IMR-90 (cell line): ENCODE results near the gene GUCA1C. TPM values are rescaled to one million over a fixed set of nuclear protein-coding genes. Genes with fewer than 3 reads are reported as not detected.

Source experiments
- ATAC-seq: fragments of 200-7000 bp; cut with Tn5 transposase; 2 replicates; pipeline ENCODE4 v1.9.1; 2020; ENCODE audit warnings: low read depth, mild to moderate bottlenecking, moderate library complexity
- BruUV-seq: library from RNA; stranded (reverse); fragments of 400-500 nt; replicated peaks from 2 replicates; lab custom pipeline; 2021; lab: Mats Ljungman, UMichigan
- CTCF ChIA-PET: fragments of 300-600 bp; formaldehyde crosslinking; extraction: SDS; loops from one replicate; lab custom pipeline; 2021; ENCODE audit warnings: antibody characterized with exemption; lab: Yijun Ruan, JAX
- POLR2A ChIA-PET: fragments of 300-600 bp; sonication (Branson Sonifier 250); formaldehyde crosslinking; loops from one replicate; lab custom pipeline; 2022; ENCODE audit warnings: antibody characterized with exemption; ENCODE audit not compliant: unreplicated experiment; lab: Charles Lee
- DNase-seq: peaks from one replicate; pipeline ENCODE4 v3.0.0; 2013
- H2AFZ ChIP-seq: replicated peaks from 2 replicates; pipeline ENCODE3; 2013; ENCODE audit warnings: low read length, mild to moderate bottlenecking; ENCODE audit not compliant: poor library complexity
- H2AK5ac ChIP-seq: 2 replicates; pipeline ENCODE4 v1.6.1; 2013; ENCODE audit warnings: low read depth, low read length, inconsistent platforms
- H2AK9ac ChIP-seq: replicated peaks from 2 replicates; pipeline ENCODE3; 2013; ENCODE audit warnings: mild to moderate bottlenecking, low read depth, low read length, moderate library complexity; ENCODE audit not compliant: poor library complexity
- H2BK120ac ChIP-seq: 2 replicates; pipeline ENCODE4 v1.6.1; 2013; ENCODE audit warnings: low read depth, low read length, inconsistent platforms
- H2BK15ac ChIP-seq: 3 replicates; pipeline ENCODE4 v1.6.1; 2013; ENCODE audit warnings: low read depth, low read length, inconsistent platforms
- H2BK20ac ChIP-seq: 2 replicates; pipeline ENCODE4 v1.6.1; 2013; ENCODE audit warnings: low read depth, mild to moderate bottlenecking, inconsistent platforms, low read length, moderate library complexity
- H2BK5ac ChIP-seq: 2 replicates; pipeline ENCODE4 v1.6.1; 2013; ENCODE audit warnings: mild to moderate bottlenecking, low read depth, low read length, inconsistent platforms; ENCODE audit not compliant: poor library complexity, severe bottlenecking
- H3K14ac ChIP-seq: replicated peaks from 2 replicates; pipeline ENCODE4 v1.6.1; 2013; ENCODE audit warnings: low read depth, low read length, inconsistent platforms
- H3K18ac ChIP-seq: 2 replicates; pipeline ENCODE4 v1.6.1; 2013; ENCODE audit warnings: low read depth, low read length, control low read depth
- H3K23ac ChIP-seq: 2 replicates; pipeline ENCODE4 v1.6.1; 2013; ENCODE audit warnings: low read depth, low read length, inconsistent platforms
- H3K27ac ChIP-seq: 2 replicates; pipeline ENCODE4 v1.5.1; 2013; ENCODE audit warnings: mild to moderate bottlenecking, control low read depth, low read length; ENCODE audit not compliant: insufficient read depth
- H3K27me3 ChIP-seq: 2 replicates; pipeline ENCODE4 v1.6.1; 2013; ENCODE audit warnings: low read length; ENCODE audit not compliant: control insufficient read depth, insufficient read depth
- H3K36me3 ChIP-seq: 2 replicates; pipeline ENCODE4 v1.6.1; 2013; ENCODE audit warnings: low read length, mixed read lengths; ENCODE audit not compliant: control insufficient read depth, insufficient read depth
- H3K4ac ChIP-seq: 2 replicates; pipeline ENCODE4 v1.6.1; 2013; ENCODE audit warnings: low read depth, low read length, inconsistent platforms
- H3K4me1 ChIP-seq: 2 replicates; pipeline ENCODE4 v1.6.1; 2013; ENCODE audit warnings: low read length, mixed read lengths; ENCODE audit not compliant: control insufficient read depth, insufficient read depth
- H3K4me2 ChIP-seq: 2 replicates; pipeline ENCODE4 v1.6.1; 2013; ENCODE audit warnings: low read depth, mild to moderate bottlenecking, control low read depth, low read length, moderate library complexity
- H3K4me3 ChIP-seq: 2 replicates; pipeline ENCODE4 v1.5.1; 2013; ENCODE audit warnings: low read depth, mild to moderate bottlenecking, control low read depth, low read length, moderate library complexity; ENCODE audit not compliant: insufficient read depth
- H3K56ac ChIP-seq: 2 replicates; pipeline ENCODE4 v1.6.1; 2013; ENCODE audit warnings: low read length, inconsistent platforms; ENCODE audit not compliant: insufficient read depth; ENCODE audit errors: extremely low read depth
- H3K79me1 ChIP-seq, 2 experiments: 2 replicates each; pipeline ENCODE4 v1.6.1; 2013; ENCODE audit warnings: low read length in 2 of 2, inconsistent platforms in 1 of 2, low read depth in 1 of 2
- H3K9ac ChIP-seq: 2 replicates; pipeline ENCODE4 v1.6.1; 2013; ENCODE audit warnings: low read depth, low read length, control low read depth
- H3K9me1 ChIP-seq: 2 replicates; pipeline ENCODE4 v1.6.1; 2013; ENCODE audit warnings: low read length, inconsistent platforms; ENCODE audit not compliant: insufficient read depth
- H3K9me3 ChIP-seq: 2 replicates; pipeline ENCODE4 v1.6.1; 2013; ENCODE audit warnings: low read length; ENCODE audit not compliant: control insufficient read depth, insufficient read depth
- H4K20me1 ChIP-seq: 2 replicates; pipeline ENCODE4 v1.6.1; 2013; ENCODE audit warnings: low read length, inconsistent platforms; ENCODE audit not compliant: insufficient read depth
- H4K5ac ChIP-seq: 2 replicates; pipeline ENCODE4 v1.6.1; 2013; ENCODE audit warnings: mild to moderate bottlenecking, low read depth, low read length, control low read depth
- H4K8ac ChIP-seq, 2 experiments: 2 replicates each; pipeline ENCODE4 v1.6.1; 2013; ENCODE audit warnings: low read depth in 2 of 2, low read length in 2 of 2, control low read depth in 1 of 2, inconsistent platforms in 1 of 2
- H4K91ac ChIP-seq: 2 replicates; pipeline ENCODE4 v1.6.1; 2013; ENCODE audit warnings: low read depth, low read length, inconsistent platforms; ENCODE audit not compliant: insufficient read depth
- BHLHE40 ChIP-seq: fragments of 150-350 bp; IDR thresholded peaks from 2 replicates; pipeline ENCODE4 v1.6.1; 2016; ENCODE audit warnings: mild to moderate bottlenecking, low read depth, low read length
- CEBPB ChIP-seq: IDR thresholded peaks from 2 replicates; pipeline ENCODE4 v1.6.1; 2012; ENCODE audit warnings: low read depth, low read length, improper control_type of control experiment
- CHD1 ChIP-seq: IDR thresholded peaks from 2 replicates; pipeline ENCODE4 v1.6.1; 2012; ENCODE audit warnings: low read depth, low read length, improper control_type of control experiment
- FOS ChIP-seq: fragments of 150-350 bp; IDR thresholded peaks from 2 replicates; pipeline ENCODE4 v1.6.1; 2016; ENCODE audit warnings: low read depth, low read length
- MAFK ChIP-seq: IDR thresholded peaks from 2 replicates; pipeline ENCODE4 v1.6.1; 2012; ENCODE audit warnings: low read depth, low read length, improper control_type of control experiment
- MAZ ChIP-seq: IDR thresholded peaks from 2 replicates; pipeline ENCODE4 v1.6.1; 2012; ENCODE audit warnings: low read depth, mild to moderate bottlenecking, low read length, improper control_type of control experiment, moderate library complexity, borderline replicate concordance
- MXI1 ChIP-seq: IDR thresholded peaks from 2 replicates; pipeline ENCODE4 v1.6.1; 2012; ENCODE audit warnings: low read depth, mild to moderate bottlenecking, low read length, moderate library complexity, borderline replicate concordance
- NFE2L2 ChIP-seq: fragments of 150-350 bp; IDR thresholded peaks from 2 replicates; pipeline ENCODE4 v1.6.1; 2016; ENCODE audit warnings: low read depth, mild to moderate bottlenecking, low read length
- POLR2A ChIP-seq: IDR thresholded peaks from 2 replicates; pipeline ENCODE4 v1.6.1; 2012; ENCODE audit warnings: mild to moderate bottlenecking, low read depth, low read length
- RAD21 ChIP-seq: IDR thresholded peaks from 2 replicates; pipeline ENCODE4 v1.6.1; 2012; ENCODE audit warnings: low read length, improper control_type of control experiment
- RCOR1 ChIP-seq: IDR thresholded peaks from 2 replicates; pipeline ENCODE4 v1.6.1; 2012; ENCODE audit warnings: mild to moderate bottlenecking, low read length, improper control_type of control experiment; ENCODE audit not compliant: insufficient replicate concordance
- RFX5 ChIP-seq: IDR thresholded peaks from 2 replicates; pipeline ENCODE4 v1.8.0; 2012; ENCODE audit warnings: low read depth, mild to moderate bottlenecking, low read length, moderate library complexity
- SMC3 ChIP-seq: fragments of 150-350 bp; IDR thresholded peaks from 2 replicates; pipeline ENCODE4 v1.6.1; 2016; ENCODE audit warnings: low read depth, mild to moderate bottlenecking, antibody characterized with exemption, low read length, moderate library complexity
- dilution Hi-C: fragments of 300-500 bp; cut with HindIII; formaldehyde crosslinking; loops from one replicate; pipeline ENCODE4 v1.14.3; 2018; ENCODE audit warnings: low sequenced_read_pairs; ENCODE audit not compliant: unreplicated experiment
- in situ Hi-C: fragments of 300-500 bp; cut with MboI; formaldehyde crosslinking; loops from 3 replicates; pipeline ENCODE4 v1.14.3; 2019; ENCODE audit warnings: low sequenced_read_pairs, inconsistent platforms, mixed read lengths
- intact Hi-C: fragments of 100-400 bp; cut with micrococcal nuclease; formaldehyde crosslinking; loops from 2 replicates; pipeline ENCODE4 v1.10.0; 2022
- polyA plus RNA-seq, 3 experiments: library from polyadenylated mRNA; depleted of rRNA; stranded (reverse); fragments of >200 nt; gene quantifications; 2 replicates each; pipeline ENCODE4 v1.2.3, GENCODE V29; 2012; ENCODE audit warnings: low replicate concordance in 1 of 3
- total RNA-seq: library from RNA; depleted of rRNA; stranded (reverse); fragments of >200 nt; gene quantifications from 2 replicates; pipeline ENCODE4 v1.2.3, GENCODE V29; 2012
- TF ChIP-seq, protein P1 (sequence below): fragments of 150-350 bp; IDR thresholded peaks from 2 replicates; pipeline ENCODE4 v1.6.1; 2016; ENCODE audit warnings: low read depth, mild to moderate bottlenecking, low read length, moderate library complexity, borderline replicate concordance
- TF ChIP-seq, protein P2 (sequence below): fragments of 150-350 bp; IDR thresholded peaks from 2 replicates; pipeline ENCODE4 v1.6.1; 2017; ENCODE audit warnings: mild to moderate bottlenecking, antibody characterized with exemption, low read length, low read depth
- TF ChIP-seq, protein P3 (sequence below): conservative IDR thresholded peaks from 2 replicates; pipeline ENCODE4 v1.5.1; 2012; ENCODE audit warnings: mild to moderate bottlenecking, low read depth, low read length, improper control_type of control experiment

GUCA1C gene
- total and polyA plus RNA-seq, 2 of the 4 experiments (the other 2 are of a cell fraction): not detected

DNA sequence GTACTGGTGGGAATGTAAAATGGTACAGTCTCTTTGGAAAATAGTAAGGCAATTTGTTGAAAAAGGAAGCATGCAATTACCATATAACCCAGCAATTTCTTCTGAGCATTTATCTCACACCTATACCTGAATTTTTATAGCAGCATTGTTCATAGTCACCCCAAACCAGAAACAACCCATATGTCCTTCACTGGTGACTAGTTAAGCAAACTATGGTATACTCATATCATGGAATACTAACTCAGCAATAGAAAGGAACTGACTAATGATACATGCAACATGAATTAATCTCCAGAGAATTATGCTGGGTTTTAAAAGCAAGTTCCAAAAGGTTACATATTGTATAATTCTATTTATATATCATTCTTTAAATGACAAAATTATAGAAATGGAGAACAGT is 70.9 kb downstream of the GUCA1C start:
- no peak overlapping the region for H4K5ac ChIP-seq
- in situ Hi-C loops (loop anchor here (25.0 kb wide), 1 partner anchor 95 kb away; no protein-coding TSS in a partner anchor), intact Hi-C loops (no loop called here), dilution Hi-C loops (no loop called here)
- no peaks in the 10 kb centered on the region for H3K36me3 ChIP-seq
- ChIA-PET CTCF (no interaction called here), POLR2A (no interaction called here)
- no peak overlapping the region for H3K14ac ChIP-seq
- no peaks in the 10 kb centered on the region for H3K9me1 ChIP-seq
- no peak overlapping the region for H2AK5ac ChIP-seq
- no peak overlapping the region for H3K4me3 ChIP-seq
- no peaks in the 10 kb centered on the region for H3K4me1 ChIP-seq
- H2BK15ac ChIP-seq: no peak overlapping the region
- no peaks in the 10 kb centered on the region for H4K20me1 ChIP-seq
- H2BK5ac ChIP-seq: no peak overlapping the region
- H3K9me3 ChIP-seq: no peaks in the 10 kb centered on the region
- no peak overlapping the region for H3K9ac ChIP-seq
- H3K4ac ChIP-seq: no peak overlapping the region
- no peak overlapping the region for H2BK120ac ChIP-seq
- H3K79me1 ChIP-seq: no peaks in the 10 kb centered on the region
- ATAC-seq (no peak), DNase-seq (no peak)
- no peak overlapping the region for H3K4me2 ChIP-seq
- H3K27me3 ChIP-seq: no peaks in the 10 kb centered on the region
- no TSS peak for BruUV-seq
- no peak overlapping the region for H3K27ac ChIP-seq
- H3K56ac ChIP-seq: no peak overlapping the region
- no peak overlapping the region for H3K23ac ChIP-seq
- H2BK20ac ChIP-seq: no peak overlapping the region
- no peak overlapping the region for H4K91ac ChIP-seq
- H3K18ac ChIP-seq: no peak overlapping the region
- no peak overlapping the region for H4K8ac ChIP-seq
- TF ChIP-seq RCOR1 (no peak), MAFK (no peak), NFE2L2 (no peak), RAD21 (no peak), CEBPB (no peak), POLR2A (no peak), MAZ (no peak), RFX5 (no peak), FOS (no peak), CHD1 (no peak), MXI1 (no peak), SMC3 (no peak), BHLHE40 (no peak)
- TF ChIP-seq, protein P1, sequence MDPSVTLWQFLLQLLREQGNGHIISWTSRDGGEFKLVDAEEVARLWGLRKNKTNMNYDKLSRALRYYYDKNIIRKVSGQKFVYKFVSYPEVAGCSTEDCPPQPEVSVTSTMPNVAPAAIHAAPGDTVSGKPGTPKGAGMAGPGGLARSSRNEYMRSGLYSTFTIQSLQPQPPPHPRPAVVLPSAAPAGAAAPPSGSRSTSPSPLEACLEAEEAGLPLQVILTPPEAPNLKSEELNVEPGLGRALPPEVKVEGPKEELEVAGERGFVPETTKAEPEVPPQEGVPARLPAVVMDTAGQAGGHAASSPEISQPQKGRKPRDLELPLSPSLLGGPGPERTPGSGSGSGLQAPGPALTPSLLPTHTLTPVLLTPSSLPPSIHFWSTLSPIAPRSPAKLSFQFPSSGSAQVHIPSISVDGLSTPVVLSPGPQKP: no peak
- TF ChIP-seq, protein P2, sequence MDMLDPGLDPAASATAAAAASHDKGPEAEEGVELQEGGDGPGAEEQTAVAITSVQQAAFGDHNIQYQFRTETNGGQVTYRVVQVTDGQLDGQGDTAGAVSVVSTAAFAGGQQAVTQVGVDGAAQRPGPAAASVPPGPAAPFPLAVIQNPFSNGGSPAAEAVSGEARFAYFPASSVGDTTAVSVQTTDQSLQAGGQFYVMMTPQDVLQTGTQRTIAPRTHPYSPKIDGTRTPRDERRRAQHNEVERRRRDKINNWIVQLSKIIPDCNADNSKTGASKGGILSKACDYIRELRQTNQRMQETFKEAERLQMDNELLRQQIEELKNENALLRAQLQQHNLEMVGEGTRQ: no peak
- TF ChIP-seq, protein P3, sequence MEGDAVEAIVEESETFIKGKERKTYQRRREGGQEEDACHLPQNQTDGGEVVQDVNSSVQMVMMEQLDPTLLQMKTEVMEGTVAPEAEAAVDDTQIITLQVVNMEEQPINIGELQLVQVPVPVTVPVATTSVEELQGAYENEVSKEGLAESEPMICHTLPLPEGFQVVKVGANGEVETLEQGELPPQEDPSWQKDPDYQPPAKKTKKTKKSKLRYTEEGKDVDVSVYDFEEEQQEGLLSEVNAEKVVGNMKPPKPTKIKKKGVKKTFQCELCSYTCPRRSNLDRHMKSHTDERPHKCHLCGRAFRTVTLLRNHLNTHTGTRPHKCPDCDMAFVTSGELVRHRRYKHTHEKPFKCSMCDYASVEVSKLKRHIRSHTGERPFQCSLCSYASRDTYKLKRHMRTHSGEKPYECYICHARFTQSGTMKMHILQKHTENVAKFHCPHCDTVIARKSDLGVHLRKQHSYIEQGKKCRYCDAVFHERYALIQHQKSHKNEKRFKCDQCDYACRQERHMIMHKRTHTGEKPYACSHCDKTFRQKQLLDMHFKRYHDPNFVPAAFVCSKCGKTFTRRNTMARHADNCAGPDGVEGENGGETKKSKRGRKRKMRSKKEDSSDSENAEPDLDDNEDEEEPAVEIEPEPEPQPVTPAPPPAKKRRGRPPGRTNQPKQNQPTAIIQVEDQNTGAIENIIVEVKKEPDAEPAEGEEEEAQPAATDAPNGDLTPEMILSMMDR: no peak
- no peak overlapping the region for H2AFZ ChIP-seq
- no peak overlapping the region for H2AK9ac ChIP-seq
